GM23338 (cell line): Measurements from ENCODE around the gene TWIST2. TPM values are rescaled to one million over a fixed set of nuclear protein-coding genes. Genes with fewer than 3 reads are reported as not detected.

Experiments used
- ATAC-seq: fragments of 200-7000 bp; cut with Tn5 transposase; 3 replicates; pipeline ENCODE4 v1.9.1; 2020
- DNase-seq: peaks from one replicate; pipeline ENCODE4 v3.0.0-alpha.2; 2015; ENCODE audit warnings: low spot score
- H2AFZ ChIP-seq: fragments of 200-600 bp; sonication (generic); 2 replicates; pipeline ENCODE4 v1.8.0; 2016; ENCODE audit warnings: antibody characterized with exemption, mild to moderate bottlenecking, moderate library complexity
- H3F3A ChIP-seq: fragments of 200-600 bp; sonication (generic); replicated peaks from 2 replicates; pipeline ENCODE4 v1.8.0; 2017; ENCODE audit warnings: antibody characterized with exemption, mixed run types, low read depth
- H3K27ac ChIP-seq: fragments of 200-600 bp; sonication (generic); 2 replicates; pipeline ENCODE4 v1.6.1; 2016; ENCODE audit warnings: low read depth
- H3K27me3 ChIP-seq: fragments of 200-600 bp; sonication (generic); 2 replicates; pipeline ENCODE4 v1.8.0; 2016; ENCODE audit warnings: mild to moderate bottlenecking, mixed run types, moderate library complexity; ENCODE audit not compliant: insufficient read depth
- H3K36me3 ChIP-seq: fragments of 200-600 bp; sonication (generic); 2 replicates; pipeline ENCODE4 v1.8.0; 2016; ENCODE audit warnings: mild to moderate bottlenecking; ENCODE audit not compliant: insufficient read depth
- H3K4me1 ChIP-seq: fragments of 200-600 bp; sonication (generic); 2 replicates; pipeline ENCODE4 v1.8.0; 2016; ENCODE audit warnings: mild to moderate bottlenecking, moderate library complexity; ENCODE audit not compliant: insufficient read depth
- H3K4me2 ChIP-seq: fragments of 200-600 bp; sonication (generic); 2 replicates; pipeline ENCODE4 v1.7.1; 2017; ENCODE audit warnings: mixed run types
- H3K4me3 ChIP-seq: fragments of 200-600 bp; sonication (generic); 2 replicates; pipeline ENCODE4 v1.6.1; 2016; ENCODE audit warnings: mixed run types
- H3K79me2 ChIP-seq: fragments of 200-600 bp; sonication (generic); replicated peaks from 2 replicates; pipeline ENCODE4 v1.8.0; 2017; ENCODE audit warnings: mild to moderate bottlenecking; ENCODE audit not compliant: insufficient read depth
- H3K9me2 ChIP-seq: fragments of 200-600 bp; sonication (generic); 2 replicates; pipeline ENCODE4 v1.8.0; 2017; ENCODE audit not compliant: insufficient read depth
- H4K20me1 ChIP-seq: fragments of 200-600 bp; sonication (generic); replicated peaks from 2 replicates; pipeline ENCODE4 v1.8.0; 2017; ENCODE audit warnings: mild to moderate bottlenecking; ENCODE audit not compliant: insufficient read depth
- H3K27ac Mint-ChIP-seq: 2 replicates; pipeline ENCODE4 v1.8.0; 2020; ENCODE audit warnings: inconsistent platforms, mild to moderate bottlenecking, moderate library complexity, mixed read lengths
- H3K27me3 Mint-ChIP-seq: 3 replicates; pipeline ENCODE4 v1.8.0; 2022; ENCODE audit warnings: low read depth, mild to moderate bottlenecking, moderate library complexity, mixed read lengths, inconsistent platforms; ENCODE audit not compliant: insufficient read depth, poor library complexity
- H3K36me3 Mint-ChIP-seq: 3 replicates; pipeline ENCODE4 v1.8.0; 2021; ENCODE audit warnings: low read depth, mild to moderate bottlenecking, inconsistent platforms, moderate library complexity, mixed read lengths
- H3K4me1 Mint-ChIP-seq: 3 replicates; pipeline ENCODE4 v1.8.0; 2020; ENCODE audit warnings: mild to moderate bottlenecking, inconsistent platforms, mixed read lengths
- H3K4me3 Mint-ChIP-seq: 3 replicates; pipeline ENCODE4 v1.8.0; 2021; ENCODE audit warnings: moderate library complexity, mild to moderate bottlenecking, inconsistent platforms, mixed read lengths
- H3K9me3 Mint-ChIP-seq: 3 replicates; pipeline ENCODE4 v1.8.0; 2020; ENCODE audit warnings: moderate library complexity, mild to moderate bottlenecking, inconsistent platforms, mixed read lengths
- CREB1 ChIP-seq: fragments of 250-450 bp; sonication (Bioruptor Pico); IDR thresholded peaks from 2 replicates; pipeline ENCODE4 v1.5.0; 2020; ENCODE audit warnings: low read depth, mild to moderate bottlenecking, moderate library complexity
- EZH2 ChIP-seq: fragments of 200-600 bp; sonication (generic); IDR thresholded peaks from one replicate; pipeline ENCODE4 v1.8.0; 2017; ENCODE audit warnings: antibody characterized with exemption, mild to moderate bottlenecking, low read depth; ENCODE audit not compliant: unreplicated experiment
- EZH2phosphoT487 ChIP-seq: fragments of 200-600 bp; sonication (generic); IDR thresholded peaks from one replicate; pipeline ENCODE4 v1.8.1; 2018; ENCODE audit warnings: antibody characterized with exemption; ENCODE audit not compliant: unreplicated experiment
- JUNB ChIP-seq: IDR thresholded peaks from one replicate; pipeline ENCODE4 v1.6.1; 2016; ENCODE audit warnings: antibody characterized with exemption; ENCODE audit not compliant: unreplicated experiment
- NANOG ChIP-seq: IDR thresholded peaks from 2 replicates; pipeline ENCODE4 v1.6.1; 2016; ENCODE audit warnings: antibody characterized with exemption, borderline replicate concordance
- POLR2AphosphoS5 ChIP-seq: IDR thresholded peaks from 2 replicates; pipeline ENCODE4 v1.6.1; 2016; ENCODE audit warnings: antibody characterized with exemption, low read depth
- STAT1 ChIP-seq: IDR thresholded peaks from one replicate; pipeline ENCODE4 v1.6.1; 2016; ENCODE audit warnings: antibody characterized with exemption; ENCODE audit not compliant: unreplicated experiment
- ZNF331 ChIP-seq: fragments of 250-450 bp; sonication (Bioruptor Pico); IDR thresholded peaks from 2 replicates; pipeline ENCODE4 v1.5.0; 2020; ENCODE audit warnings: low read depth, mild to moderate bottlenecking, moderate library complexity
- polyA plus RNA-seq: library from polyadenylated mRNA; unstranded; fragments of >200 nt; fragmentation: Nextera tagmentation; extraction: Ambion mirVana; gene quantifications from 2 replicates; pipeline ENCODE4 v1.2.1, GENCODE V29; 2016
- total RNA-seq: library from RNA; depleted of rRNA; stranded (reverse); fragments of >200 nt; shearing (Covaris generic); gene quantifications from 2 replicates; pipeline ENCODE4 v1.2.3, GENCODE V29; 2014
- TF ChIP-seq, protein P1 (sequence below): IDR thresholded peaks from 2 replicates; pipeline ENCODE4 v1.6.1; 2016; ENCODE audit warnings: antibody characterized with exemption
- TF ChIP-seq, protein P2 (sequence below), 2 experiments: fragments of 200-600 bp in 1 of 2; sonication (generic) in 1 of 2; conservative IDR thresholded peaks; 2 replicates each; pipeline versions ENCODE4 v1.5.1 to v1.6.1; 2016 to 2017; ENCODE audit warnings: antibody characterized with exemption in 2 of 2, low read depth in 2 of 2, mild to moderate bottlenecking in 2 of 2, moderate library complexity in 1 of 2
- TF ChIP-seq, protein P3 (sequence below): IDR thresholded peaks from one replicate; pipeline ENCODE4 v1.6.1; 2018; ENCODE audit warnings: antibody characterized with exemption; ENCODE audit not compliant: unreplicated experiment

Gene TWIST2
- total and polyA plus RNA-seq, 2 experiments from 2014 or later, result 7.0 to 12.5 TPM

DNA sequence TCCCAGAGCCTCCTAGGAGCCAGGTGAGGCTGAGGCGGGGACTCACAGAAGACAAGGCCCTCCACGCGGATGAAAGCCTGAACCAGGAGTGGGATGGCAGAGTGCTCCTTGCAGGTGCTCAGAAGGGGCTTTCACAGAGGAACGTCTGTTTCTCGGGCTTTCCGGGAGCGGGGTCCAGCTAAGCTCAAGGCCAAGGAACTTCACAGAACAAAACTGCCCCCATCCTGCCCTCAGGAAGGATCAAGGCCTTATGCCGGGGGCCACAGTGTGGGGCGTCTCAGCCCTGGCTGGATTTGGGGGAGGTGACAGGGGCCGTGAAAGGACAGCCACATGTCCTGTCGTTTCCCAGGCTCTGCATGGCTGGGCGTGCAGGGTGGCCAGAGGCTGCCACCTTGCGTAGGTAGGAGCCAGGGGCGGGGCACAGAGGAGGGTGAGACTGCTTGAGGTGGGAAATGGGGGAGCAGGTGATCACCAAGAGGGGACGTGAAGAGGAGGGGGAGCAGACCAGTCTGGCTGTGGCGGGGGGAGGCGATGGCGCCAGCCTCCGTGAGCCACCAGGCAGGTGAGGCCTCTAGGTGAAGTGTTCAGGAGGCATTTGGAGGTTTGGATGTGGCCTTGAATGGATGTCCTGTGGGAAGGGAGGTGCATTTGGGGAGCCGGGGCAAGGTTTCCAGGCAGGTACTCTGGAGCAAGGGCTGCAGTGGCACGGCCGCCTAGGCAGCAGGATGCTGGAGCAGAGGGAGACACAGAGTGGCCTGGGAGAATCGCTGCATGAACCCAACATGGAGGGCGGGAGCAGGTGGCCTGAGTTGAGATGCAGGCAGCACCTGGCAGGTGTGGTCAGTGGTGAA lies 79.1 kb downstream of the TWIST2 start:
- no peak overlapping the region for H3K4me3 ChIP-seq
- H3K79me2 ChIP-seq, result no peaks in the 10 kb centered on the region
- H3K4me1 ChIP-seq, result no peaks in the 10 kb centered on the region
- no peak overlapping the region for H3K4me3 Mint-ChIP-seq
- DNase-seq (no peak), ATAC-seq (no peak)
- H3K4me1 Mint-ChIP-seq, result no peaks in the 10 kb centered on the region; the same call in 2 of the 3 replicates
- no peak overlapping the region for H3K27ac Mint-ChIP-seq
- H3K36me3 Mint-ChIP-seq, result no peaks in the 10 kb centered on the region
- H4K20me1 ChIP-seq, result no peaks in the 10 kb centered on the region
- no peaks in the 10 kb centered on the region for H3K9me3 Mint-ChIP-seq
- no peak overlapping the region for H3K4me2 ChIP-seq
- TF ChIP-seq, protein P1, sequence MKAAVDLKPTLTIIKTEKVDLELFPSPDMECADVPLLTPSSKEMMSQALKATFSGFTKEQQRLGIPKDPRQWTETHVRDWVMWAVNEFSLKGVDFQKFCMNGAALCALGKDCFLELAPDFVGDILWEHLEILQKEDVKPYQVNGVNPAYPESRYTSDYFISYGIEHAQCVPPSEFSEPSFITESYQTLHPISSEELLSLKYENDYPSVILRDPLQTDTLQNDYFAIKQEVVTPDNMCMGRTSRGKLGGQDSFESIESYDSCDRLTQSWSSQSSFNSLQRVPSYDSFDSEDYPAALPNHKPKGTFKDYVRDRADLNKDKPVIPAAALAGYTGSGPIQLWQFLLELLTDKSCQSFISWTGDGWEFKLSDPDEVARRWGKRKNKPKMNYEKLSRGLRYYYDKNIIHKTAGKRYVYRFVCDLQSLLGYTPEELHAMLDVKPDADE, result no peak
- TF ChIP-seq EZH2 (no peak), CREB1 (CRISPR knock-in tag) (no peak), STAT1 (no peak)
- TF ChIP-seq, protein P2, sequence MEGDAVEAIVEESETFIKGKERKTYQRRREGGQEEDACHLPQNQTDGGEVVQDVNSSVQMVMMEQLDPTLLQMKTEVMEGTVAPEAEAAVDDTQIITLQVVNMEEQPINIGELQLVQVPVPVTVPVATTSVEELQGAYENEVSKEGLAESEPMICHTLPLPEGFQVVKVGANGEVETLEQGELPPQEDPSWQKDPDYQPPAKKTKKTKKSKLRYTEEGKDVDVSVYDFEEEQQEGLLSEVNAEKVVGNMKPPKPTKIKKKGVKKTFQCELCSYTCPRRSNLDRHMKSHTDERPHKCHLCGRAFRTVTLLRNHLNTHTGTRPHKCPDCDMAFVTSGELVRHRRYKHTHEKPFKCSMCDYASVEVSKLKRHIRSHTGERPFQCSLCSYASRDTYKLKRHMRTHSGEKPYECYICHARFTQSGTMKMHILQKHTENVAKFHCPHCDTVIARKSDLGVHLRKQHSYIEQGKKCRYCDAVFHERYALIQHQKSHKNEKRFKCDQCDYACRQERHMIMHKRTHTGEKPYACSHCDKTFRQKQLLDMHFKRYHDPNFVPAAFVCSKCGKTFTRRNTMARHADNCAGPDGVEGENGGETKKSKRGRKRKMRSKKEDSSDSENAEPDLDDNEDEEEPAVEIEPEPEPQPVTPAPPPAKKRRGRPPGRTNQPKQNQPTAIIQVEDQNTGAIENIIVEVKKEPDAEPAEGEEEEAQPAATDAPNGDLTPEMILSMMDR (conservative IDR thresholded peaks at IDR 0.05; ENCODE audit: low read depth in 2 of 2), result no peak
- no peaks in the 10 kb centered on the region for H3K36me3 ChIP-seq
- H3K27me3 ChIP-seq, result no peaks in the 10 kb centered on the region
- H3K9me2 ChIP-seq, result no peaks in the 10 kb centered on the region
- no peaks in the 10 kb centered on the region for H3F3A ChIP-seq
- no peak overlapping the region for H2AFZ ChIP-seq
- H3K27me3 Mint-ChIP-seq, result peaks cover 5% of the 10 kb centered on the region
- no peak overlapping the region for H3K27ac ChIP-seq

GRCh38 chr2:238927746-238928519 lies 80.0 kb downstream of the TWIST2 start:
- no peak for ATAC-seq
- Histone ChIP-seq H3K4me2 (no peak overlapping the region), H3K27ac (no peak overlapping the region), H4K20me1 (no peaks in the 10 kb centered on the region), H3K4me3 (no peak overlapping the region), H3K9me2 (no peaks in the 10 kb centered on the region), H2AFZ (no peak overlapping the region), H3K4me1 (no peaks in the 10 kb centered on the region), H3K27me3 (no peaks in the 10 kb centered on the region), H3F3A (no peaks in the 10 kb centered on the region), H3K36me3 (no peaks in the 10 kb centered on the region), H3K79me2 (no peaks in the 10 kb centered on the region)
- Mint-ChIP-seq H3K4me3 (no peak overlapping the region), H3K27ac (no peak overlapping the region), H3K27me3 (peaks cover 5% of the 10 kb centered on the region), H3K9me3 (no peaks in the 10 kb centered on the region), H3K4me1 (no peaks in the 10 kb centered on the region; the same call in 2 of the 3 replicates), H3K36me3 (no peaks in the 10 kb centered on the region)
- TF ChIP-seq EZH2phosphoT487, result no peak
- TF ChIP-seq NANOG, result no peak
- no peak for TF ChIP-seq EZH2
- TF ChIP-seq, protein P1, result no peak
- TF ChIP-seq POLR2AphosphoS5, result no peak
- TF ChIP-seq ZNF331 (CRISPR knock-in tag), result no peak
- no peak for TF ChIP-seq JUNB
- TF ChIP-seq, protein P3, sequence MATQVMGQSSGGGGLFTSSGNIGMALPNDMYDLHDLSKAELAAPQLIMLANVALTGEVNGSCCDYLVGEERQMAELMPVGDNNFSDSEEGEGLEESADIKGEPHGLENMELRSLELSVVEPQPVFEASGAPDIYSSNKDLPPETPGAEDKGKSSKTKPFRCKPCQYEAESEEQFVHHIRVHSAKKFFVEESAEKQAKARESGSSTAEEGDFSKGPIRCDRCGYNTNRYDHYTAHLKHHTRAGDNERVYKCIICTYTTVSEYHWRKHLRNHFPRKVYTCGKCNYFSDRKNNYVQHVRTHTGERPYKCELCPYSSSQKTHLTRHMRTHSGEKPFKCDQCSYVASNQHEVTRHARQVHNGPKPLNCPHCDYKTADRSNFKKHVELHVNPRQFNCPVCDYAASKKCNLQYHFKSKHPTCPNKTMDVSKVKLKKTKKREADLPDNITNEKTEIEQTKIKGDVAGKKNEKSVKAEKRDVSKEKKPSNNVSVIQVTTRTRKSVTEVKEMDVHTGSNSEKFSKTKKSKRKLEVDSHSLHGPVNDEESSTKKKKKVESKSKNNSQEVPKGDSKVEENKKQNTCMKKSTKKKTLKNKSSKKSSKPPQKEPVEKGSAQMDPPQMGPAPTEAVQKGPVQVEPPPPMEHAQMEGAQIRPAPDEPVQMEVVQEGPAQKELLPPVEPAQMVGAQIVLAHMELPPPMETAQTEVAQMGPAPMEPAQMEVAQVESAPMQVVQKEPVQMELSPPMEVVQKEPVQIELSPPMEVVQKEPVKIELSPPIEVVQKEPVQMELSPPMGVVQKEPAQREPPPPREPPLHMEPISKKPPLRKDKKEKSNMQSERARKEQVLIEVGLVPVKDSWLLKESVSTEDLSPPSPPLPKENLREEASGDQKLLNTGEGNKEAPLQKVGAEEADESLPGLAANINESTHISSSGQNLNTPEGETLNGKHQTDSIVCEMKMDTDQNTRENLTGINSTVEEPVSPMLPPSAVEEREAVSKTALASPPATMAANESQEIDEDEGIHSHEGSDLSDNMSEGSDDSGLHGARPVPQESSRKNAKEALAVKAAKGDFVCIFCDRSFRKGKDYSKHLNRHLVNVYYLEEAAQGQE, result no peak
- no peak for DNase-seq
